ENCODE data around the gene KREMEN1. TPM values are rescaled to one million over a fixed set of nuclear protein-coding genes. Genes with fewer than 3 reads are reported as not detected.
A peak's percentile ranks its signal among the peaks of the same experiment; 100 is the strongest.

Gene KREMEN1
- polyA plus RNA-seq, 1 of the 3 experiments (the other 2 are of a cell fraction) = 10.0 TPM

DNA sequence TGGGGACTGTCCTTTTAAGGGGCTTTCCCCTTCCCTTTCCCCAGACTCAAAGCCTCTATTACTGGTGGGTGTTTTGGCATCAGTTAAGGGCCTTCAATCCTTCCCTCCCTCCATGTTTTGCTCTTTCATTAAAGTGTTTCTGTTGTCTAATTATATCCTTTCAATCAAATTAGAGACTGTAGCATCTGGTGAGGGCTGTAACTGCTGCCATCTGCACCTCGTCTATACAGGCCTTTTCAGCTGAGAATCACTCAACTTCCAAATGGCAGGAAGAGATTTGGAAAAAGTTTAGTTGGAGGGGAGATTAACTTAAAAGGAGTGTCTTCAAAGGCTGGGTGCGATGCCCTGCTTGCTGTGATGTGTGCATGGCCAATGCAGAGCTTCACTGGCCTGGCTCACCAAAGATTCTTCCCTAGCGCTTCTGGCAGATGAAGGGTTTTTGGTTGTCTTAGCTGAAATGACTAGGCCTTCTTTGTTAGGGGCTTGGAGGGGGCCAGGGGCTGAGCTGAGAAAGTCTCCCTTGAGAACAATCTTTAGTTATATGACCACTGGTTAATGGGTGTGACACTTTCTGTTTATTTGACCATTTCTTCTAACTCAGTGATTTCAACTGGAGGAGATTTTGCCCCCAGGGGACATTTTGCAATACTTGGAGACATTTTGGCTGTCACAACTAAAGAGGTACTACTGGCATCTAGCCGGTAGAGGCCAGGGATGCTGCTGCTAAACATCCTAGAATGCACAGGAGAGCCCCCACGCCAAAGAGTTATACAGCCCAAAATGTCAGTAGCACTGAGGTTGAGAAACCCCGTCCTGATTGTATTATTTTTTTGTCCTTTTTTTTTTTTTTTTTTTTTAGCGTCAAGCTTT, 7.5 kb downstream of the KREMEN1 start:
- ChIA-PET POLR2A (no interaction called here), CTCF (interaction anchor here (0.9 to 1.5 kb wide), 2 partner anchors 74 to 165 kb away, joined by 3 to 5 read pairs; no protein-coding TSS in a partner anchor)
- H2AFZ ChIP-seq (ENCODE audit: low read depth) = no peak overlapping the region
- H3K27me3 ChIP-seq (ENCODE audit: insufficient read depth) = no peaks in the 10 kb centered on the region
- DNase-seq = peak; percentile 64
- TF ChIP-seq FOXJ3 (CRISPR knock-in tag; IDR thresholded peaks at IDR 0.05) (peak; percentile 78), TAF1 (IDR thresholded peaks at IDR 0.05; ENCODE audit: borderline replicate concordance, low read depth, low read length) (no peak), CHD2 (IDR thresholded peaks at IDR 0.05; ENCODE audit: low read length, partially characterized antibody) (peak; percentile 58), TCF12 (IDR thresholded peaks at IDR 0.05) (peak; percentile 10; the same call in 1 of the 2 replicates), SMC3 (IDR thresholded peaks at IDR 0.05; ENCODE audit: low read depth, low read length) (no peak), GATA2 (CRISPR knock-in tag; IDR thresholded peaks at IDR 0.05) (peak; percentile 37), MEF2A (IDR thresholded peaks at IDR 0.05; ENCODE audit: borderline replicate concordance, low read depth) (no peak), EP300 (IDR thresholded peaks at IDR 0.05; ENCODE audit: borderline replicate concordance in 1 of 2, low read depth in 1 of 2, low read length in 1 of 2) (peak in 1 of 2 experiments; percentile 73; a peak in 2 of 4 replicates), FOXM1 (IDR thresholded peaks at IDR 0.05; ENCODE audit: low read depth) (no peak), NRF1 (IDR thresholded peaks at IDR 0.05; ENCODE audit: low read depth, low read length) (no peak), TEAD4 (IDR thresholded peaks at IDR 0.05; ENCODE audit: borderline replicate concordance, insufficient read depth) (no peak), RCOR1 (IDR thresholded peaks at IDR 0.05; ENCODE audit: low read length) (peak; percentile 83), POLR2AphosphoS5 (IDR thresholded peaks at IDR 0.05; ENCODE audit: low read depth, low read length) (0 out of 2 replicates have a peak, but pooled peaks have one; percentile 18), RAD21 (IDR thresholded peaks at IDR 0.05; ENCODE audit: low read length) (0 out of 2 replicates have a peak, but pooled peaks have one; percentile 2), EZH2phosphoT487 (IDR thresholded peaks at IDR 0.05; ENCODE audit: borderline replicate concordance, low read depth) (no peak), ELF1 (IDR thresholded peaks at IDR 0.05) (no peak), NFIC (IDR thresholded peaks at IDR 0.05; ENCODE audit: borderline replicate concordance) (no peak)
- TF ChIP-seq, protein P1, sequence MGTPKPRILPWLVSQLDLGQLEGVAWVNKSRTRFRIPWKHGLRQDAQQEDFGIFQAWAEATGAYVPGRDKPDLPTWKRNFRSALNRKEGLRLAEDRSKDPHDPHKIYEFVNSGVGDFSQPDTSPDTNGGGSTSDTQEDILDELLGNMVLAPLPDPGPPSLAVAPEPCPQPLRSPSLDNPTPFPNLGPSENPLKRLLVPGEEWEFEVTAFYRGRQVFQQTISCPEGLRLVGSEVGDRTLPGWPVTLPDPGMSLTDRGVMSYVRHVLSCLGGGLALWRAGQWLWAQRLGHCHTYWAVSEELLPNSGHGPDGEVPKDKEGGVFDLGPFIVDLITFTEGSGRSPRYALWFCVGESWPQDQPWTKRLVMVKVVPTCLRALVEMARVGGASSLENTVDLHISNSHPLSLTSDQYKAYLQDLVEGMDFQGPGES (IDR thresholded peaks at IDR 0.05; ENCODE audit: low read depth, low read length) = no peak
- TF ChIP-seq, protein P2, sequence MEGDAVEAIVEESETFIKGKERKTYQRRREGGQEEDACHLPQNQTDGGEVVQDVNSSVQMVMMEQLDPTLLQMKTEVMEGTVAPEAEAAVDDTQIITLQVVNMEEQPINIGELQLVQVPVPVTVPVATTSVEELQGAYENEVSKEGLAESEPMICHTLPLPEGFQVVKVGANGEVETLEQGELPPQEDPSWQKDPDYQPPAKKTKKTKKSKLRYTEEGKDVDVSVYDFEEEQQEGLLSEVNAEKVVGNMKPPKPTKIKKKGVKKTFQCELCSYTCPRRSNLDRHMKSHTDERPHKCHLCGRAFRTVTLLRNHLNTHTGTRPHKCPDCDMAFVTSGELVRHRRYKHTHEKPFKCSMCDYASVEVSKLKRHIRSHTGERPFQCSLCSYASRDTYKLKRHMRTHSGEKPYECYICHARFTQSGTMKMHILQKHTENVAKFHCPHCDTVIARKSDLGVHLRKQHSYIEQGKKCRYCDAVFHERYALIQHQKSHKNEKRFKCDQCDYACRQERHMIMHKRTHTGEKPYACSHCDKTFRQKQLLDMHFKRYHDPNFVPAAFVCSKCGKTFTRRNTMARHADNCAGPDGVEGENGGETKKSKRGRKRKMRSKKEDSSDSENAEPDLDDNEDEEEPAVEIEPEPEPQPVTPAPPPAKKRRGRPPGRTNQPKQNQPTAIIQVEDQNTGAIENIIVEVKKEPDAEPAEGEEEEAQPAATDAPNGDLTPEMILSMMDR (IDR thresholded peaks at IDR 0.05) = no peak
- no peaks in the 10 kb centered on the region for H3K9me3 ChIP-seq
- H3F3A ChIP-seq (replicated peaks; ENCODE audit: insufficient read depth) = no peaks in the 10 kb centered on the region
- WGBS (ENCODE audit: low lambda C conversion rate) = 89% methylated on average over 7 of the region's 7 CpGs
- no peaks in the 10 kb centered on the region for H3K79me2 ChIP-seq (ENCODE audit: insufficient read depth)
- H3K9me2 ChIP-seq = no peaks in the 10 kb centered on the region
- H3K36me3 ChIP-seq (replicated peaks in 1 of 2; ENCODE audit: control insufficient read depth in 1 of 2, insufficient read depth in 2 of 2, low read length in 1 of 2) = no peaks in the 10 kb centered on the region
- no peak overlapping the region for H3K4me2 ChIP-seq
- peak overlapping the region in 1 of 2 experiments; percentile 64; a peak in 2 of 4 replicates for H3K27ac ChIP-seq (ENCODE audit: low read depth in 2 of 2, low read length in 1 of 2)
- H3K4me1 ChIP-seq (ENCODE audit: control insufficient read depth in 1 of 2, insufficient read depth in 2 of 2, low read depth in 1 of 2, low read length in 1 of 2) = peaks cover 7 to 30% of the 10 kb centered on the region in 2 experiments; a peak in 3 of 4 replicates
- no peak overlapping the region for H3K9ac ChIP-seq
- H3K4me3 ChIP-seq (ENCODE audit: low read depth in 2 of 2, low read length in 1 of 2) = no peak overlapping the region; a peak in 1 of 4 replicates
- no peaks in the 10 kb centered on the region for H4K20me1 ChIP-seq (ENCODE audit: insufficient read depth)
